Measurements from ENCODE around the gene TBC1D7.

Gene TBC1D7

DNA sequence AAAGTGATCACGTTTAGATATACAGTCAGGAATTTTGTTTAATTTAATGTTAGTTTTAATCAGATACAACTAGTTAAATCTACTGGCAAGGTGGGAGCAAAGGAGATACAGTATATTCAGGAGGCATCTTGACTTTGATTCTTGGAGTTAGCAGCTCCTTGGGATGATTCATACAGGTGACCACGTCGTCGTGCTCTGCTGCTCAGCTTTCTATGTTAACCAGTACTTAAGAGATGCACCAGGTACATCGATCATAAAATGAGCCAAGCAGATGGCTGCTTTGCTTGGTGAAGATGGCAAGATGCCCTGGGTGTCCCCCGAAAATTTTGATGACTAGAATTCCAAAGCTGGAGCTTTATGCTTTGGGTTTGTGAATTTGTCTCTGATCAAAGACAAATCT, 64.7 kb downstream of the TBC1D7 start:
- DNase-seq, result no peak

DNA sequence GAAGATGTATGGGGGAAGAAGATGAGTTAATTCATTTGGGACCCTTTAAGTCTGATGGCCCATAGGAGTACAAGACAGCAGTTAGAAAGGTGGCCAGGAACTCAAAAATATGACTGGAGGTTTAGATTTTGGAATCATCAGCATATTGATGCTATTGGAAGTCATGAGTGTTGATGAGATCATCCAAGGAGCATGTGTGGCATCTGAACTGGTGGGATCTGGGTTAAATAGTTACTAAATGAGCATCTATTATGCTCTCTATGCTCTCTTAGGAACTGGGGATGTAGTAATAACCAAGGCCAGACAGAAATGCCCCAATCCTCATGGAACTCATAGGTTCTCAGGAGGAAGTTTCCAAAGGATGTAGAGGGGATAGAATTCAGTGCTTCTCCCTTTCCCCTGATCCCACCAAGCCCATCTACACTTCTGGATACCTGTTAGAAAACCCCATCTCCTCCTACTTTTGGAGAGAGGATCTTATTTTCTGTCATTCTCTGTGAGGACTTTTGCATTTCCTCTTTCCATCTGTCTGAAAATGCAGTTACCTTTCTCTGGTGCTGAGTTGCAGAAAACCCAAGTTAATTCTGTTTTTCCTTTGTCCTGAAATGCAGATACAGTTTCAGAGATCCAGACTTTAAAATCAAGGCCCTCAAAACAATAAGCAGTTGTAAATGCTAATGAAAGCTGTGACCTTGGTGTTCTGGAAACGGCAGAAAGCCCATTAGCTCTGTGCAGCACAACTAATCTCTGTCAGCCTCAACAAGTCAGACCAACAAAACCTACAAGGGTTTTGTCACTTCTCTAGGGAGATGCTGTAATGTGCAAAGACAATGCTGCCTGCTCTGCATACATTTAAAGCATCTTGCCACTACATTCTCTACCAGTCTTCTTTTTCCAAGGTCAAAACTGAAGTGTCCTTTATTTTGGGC, 65.8 kb downstream of the TBC1D7 start:
- no peak for DNase-seq

DNA sequence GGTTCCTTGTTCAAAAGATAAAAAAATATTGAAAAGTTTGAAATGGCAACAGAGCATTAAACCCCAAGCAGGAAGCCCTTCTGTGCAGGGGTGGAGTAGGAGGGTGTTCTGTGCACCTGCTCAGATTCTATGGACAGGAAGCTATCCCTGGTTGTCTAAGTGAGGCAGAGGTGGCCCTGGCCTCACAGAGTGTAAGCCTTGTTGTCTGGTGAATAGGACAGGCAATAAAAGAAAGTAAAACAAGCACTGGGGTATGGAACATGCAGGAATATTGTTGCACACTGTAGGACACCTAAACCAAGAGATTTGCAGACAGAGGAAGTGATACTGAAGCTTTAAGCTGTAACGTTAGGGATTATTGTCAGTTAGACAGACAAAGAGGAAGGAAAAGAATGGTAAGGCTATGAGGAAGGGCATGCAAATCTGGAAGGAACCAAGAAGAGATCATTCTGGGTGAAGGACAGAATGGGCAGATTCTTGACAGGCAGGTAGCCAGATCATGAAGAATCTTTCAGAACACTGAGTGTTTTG, 66.8 kb downstream of the TBC1D7 start:
- peak in 1 of 4 experiments; percentile 1 for DNase-seq

DNA sequence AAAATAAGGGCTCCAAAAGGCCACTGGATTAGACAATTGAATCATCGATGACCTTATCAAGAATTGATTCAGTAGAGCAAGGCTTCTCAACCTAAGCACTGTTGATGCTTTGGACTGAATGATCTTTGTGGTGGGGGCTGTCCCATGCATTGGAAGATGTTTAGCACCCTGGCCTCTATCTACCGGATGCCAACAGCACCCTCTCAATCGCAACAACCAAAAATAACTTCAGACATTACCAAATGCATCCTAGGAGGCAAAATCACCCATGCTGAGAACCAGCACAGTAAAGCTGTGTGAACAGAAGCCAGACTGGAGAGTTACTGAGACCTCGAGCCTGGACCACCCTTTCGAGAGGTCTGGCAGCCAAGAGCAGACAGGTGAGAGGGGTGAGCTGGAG, 67.5 kb downstream of the TBC1D7 start:
- DNase-seq, result no peak

DNA sequence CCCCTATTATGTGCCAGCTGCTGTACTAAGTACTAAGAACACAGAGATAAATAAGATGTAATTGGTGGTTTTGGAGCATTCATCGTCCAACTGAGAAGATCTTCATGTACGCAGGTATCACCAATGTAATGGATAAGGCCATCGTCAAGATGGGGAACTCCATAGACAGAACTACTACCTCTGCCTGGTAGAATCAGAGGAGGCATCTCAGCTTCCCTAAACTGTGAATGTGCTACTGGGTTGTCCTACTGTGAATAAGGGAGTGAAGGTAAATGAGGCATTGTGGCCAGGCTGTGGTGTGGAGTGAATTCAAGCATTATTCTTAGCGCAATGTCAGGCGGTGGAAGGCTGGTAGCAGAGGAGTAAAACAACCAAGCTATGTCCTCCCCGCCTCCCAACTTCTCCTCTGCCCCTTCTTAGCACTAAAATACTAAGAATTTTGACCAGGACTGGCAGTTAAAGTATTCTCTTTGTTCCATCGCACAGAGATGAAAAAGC, 68.2 kb downstream of the TBC1D7 start:
- no peak for DNase-seq

DNA sequence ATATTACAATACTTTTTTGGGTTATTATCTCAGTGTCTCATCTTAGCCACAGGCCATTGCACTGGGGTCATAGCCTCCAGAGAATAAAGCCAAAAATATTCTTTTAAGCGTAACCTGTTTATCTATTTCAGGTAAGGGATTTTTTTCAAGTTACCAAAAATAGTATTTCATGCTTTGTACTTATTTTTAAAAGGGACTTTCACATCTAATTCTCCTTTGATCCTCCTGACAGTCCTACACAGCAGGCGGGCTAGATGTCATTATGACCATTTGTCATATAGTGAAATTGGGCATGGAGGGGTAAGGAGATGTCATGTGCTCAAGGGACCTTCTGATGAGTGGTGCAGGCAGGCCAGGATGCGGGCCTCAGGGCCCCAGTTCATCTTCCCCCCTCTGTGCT, 68.9 kb downstream of the TBC1D7 start:
- no peak for DNase-seq

DNA sequence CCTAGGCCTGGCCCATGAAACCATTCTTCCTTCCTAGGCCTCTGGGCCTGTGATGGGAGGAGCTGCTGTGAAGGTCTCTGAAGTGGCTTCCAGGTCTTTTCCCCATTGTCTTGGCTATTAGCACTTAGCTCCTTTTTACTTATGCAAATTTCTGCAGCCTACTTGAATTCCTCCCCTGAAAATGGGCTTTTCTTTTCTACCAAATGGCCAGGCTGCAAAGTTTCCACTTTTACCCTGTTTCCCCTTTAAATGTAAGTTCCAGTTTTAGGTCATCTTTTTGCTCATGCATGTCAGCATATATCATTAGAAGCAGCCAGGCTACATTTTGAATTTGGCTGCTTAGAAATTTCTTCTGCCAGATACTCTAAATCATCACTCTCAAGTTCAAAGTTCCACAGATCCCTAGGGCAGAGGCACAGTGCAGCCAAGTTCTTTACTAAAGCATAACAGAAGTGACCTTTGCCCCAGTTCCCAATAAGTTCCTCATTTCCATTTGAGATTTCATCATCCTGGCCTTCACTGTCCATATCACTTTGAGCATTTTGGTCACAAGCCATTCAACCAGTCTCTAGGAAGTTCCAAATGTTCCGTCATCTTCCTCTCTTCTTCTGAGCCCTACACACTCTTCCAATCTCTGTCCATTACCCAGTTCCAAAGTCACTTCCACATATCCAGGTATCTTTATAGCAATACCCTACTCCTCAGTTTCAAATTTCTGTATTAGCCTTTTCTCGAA, 71.9 kb downstream of the TBC1D7 start:
- DNase-seq, result no peak
